Measurements from ENCODE around the gene QPRT. TPM values are rescaled to one million over a fixed set of nuclear protein-coding genes. Genes with fewer than 3 reads are reported as not detected.

QPRT gene
- total RNA-seq, 1 donor from 2014 or later: 34.7 TPM

DNA sequence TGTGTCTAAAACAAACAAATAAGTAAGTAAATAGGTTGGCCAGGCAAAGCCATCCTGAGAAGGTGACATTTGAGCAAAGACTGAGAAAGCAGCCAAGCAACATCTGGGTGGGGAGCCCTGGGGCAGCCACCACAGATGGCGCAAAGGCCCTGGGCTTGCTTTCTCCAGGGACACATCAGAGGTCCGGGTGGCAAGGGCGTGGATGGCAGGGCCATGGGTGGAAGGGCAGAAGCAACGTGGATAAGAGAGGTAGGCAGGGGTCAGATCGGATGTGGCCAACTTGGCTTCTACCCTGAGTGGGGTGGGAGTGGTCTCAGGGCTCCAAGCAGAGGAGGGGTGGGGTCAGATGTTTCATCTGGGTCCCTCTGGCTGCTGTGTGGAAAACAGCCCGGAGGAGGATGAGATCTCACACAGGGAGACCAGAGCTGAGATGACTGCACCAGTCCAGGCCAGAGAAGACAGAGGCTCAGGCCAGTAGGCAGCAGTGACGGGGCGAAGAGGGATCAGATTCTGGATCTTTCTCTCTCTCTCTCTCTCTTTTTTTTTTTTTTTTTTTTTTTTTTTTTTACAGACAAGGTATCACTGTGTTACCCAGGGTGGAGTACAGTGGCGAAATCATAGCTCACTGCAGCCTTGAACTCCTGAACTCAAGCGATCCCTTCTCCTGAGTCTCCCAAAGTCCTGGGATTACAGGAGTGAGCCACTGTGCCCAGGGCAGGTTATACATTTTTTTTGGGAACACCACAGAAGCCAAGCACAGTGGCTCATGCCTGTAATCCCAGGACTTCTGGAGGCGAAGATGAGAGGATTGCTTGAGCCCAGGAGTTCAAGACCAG lies 22.1 kb upstream of the QPRT start:
- Mint-ChIP-seq H3K27ac (ENCODE audit: unreplicated experiment) (no peak overlapping the region), H3K36me3 (ENCODE audit: unreplicated experiment) (no peaks in the 10 kb centered on the region), H3K4me1 (ENCODE audit: low read depth, unreplicated experiment) (peaks cover 2% of the 10 kb centered on the region), H3K4me3 (ENCODE audit: unreplicated experiment) (no peak overlapping the region), H3K9me3 (ENCODE audit: unreplicated experiment) (peaks cover 2% of the 10 kb centered on the region), H3K27me3 (ENCODE audit: unreplicated experiment) (peaks cover 2% of the 10 kb centered on the region)
- TF ChIP-seq, protein P1, sequence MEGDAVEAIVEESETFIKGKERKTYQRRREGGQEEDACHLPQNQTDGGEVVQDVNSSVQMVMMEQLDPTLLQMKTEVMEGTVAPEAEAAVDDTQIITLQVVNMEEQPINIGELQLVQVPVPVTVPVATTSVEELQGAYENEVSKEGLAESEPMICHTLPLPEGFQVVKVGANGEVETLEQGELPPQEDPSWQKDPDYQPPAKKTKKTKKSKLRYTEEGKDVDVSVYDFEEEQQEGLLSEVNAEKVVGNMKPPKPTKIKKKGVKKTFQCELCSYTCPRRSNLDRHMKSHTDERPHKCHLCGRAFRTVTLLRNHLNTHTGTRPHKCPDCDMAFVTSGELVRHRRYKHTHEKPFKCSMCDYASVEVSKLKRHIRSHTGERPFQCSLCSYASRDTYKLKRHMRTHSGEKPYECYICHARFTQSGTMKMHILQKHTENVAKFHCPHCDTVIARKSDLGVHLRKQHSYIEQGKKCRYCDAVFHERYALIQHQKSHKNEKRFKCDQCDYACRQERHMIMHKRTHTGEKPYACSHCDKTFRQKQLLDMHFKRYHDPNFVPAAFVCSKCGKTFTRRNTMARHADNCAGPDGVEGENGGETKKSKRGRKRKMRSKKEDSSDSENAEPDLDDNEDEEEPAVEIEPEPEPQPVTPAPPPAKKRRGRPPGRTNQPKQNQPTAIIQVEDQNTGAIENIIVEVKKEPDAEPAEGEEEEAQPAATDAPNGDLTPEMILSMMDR (IDR thresholded peaks at IDR 0.05; ENCODE audit: partially characterized antibody, unreplicated experiment): no peak
- no peak for DNase-seq

DNA sequence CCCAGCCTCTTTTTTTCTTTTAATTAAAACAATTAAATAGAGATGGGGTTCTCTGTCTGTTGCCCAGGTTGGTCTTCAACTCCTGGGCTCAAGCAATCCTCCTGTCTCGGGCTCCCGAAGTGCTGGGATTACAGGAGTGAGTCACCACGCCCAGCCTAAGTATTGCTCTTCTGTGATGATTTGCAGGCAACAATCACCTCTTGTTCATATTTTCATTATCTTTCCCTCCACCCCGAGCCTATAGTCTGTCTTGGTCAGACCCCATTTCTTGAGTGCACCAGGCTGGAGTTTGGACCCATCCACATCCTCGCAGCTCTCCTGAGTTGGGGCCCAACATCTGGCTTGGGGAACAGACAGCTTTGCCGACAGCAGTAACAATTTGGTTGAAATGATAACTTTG lies 20.3 kb upstream of the QPRT start:
- Mint-ChIP-seq H3K4me3 (ENCODE audit: unreplicated experiment) (no peak overlapping the region), H3K9me3 (ENCODE audit: unreplicated experiment) (peaks cover 2% of the 10 kb centered on the region), H3K27ac (ENCODE audit: unreplicated experiment) (no peak overlapping the region), H3K36me3 (ENCODE audit: unreplicated experiment) (no peaks in the 10 kb centered on the region), H3K4me1 (ENCODE audit: low read depth, unreplicated experiment) (peaks cover 2% of the 10 kb centered on the region), H3K27me3 (ENCODE audit: unreplicated experiment) (peaks cover 5% of the 10 kb centered on the region)
- no peak for DNase-seq
- TF ChIP-seq, protein P1 (IDR thresholded peaks at IDR 0.05; ENCODE audit: partially characterized antibody, unreplicated experiment): no peak

DNA sequence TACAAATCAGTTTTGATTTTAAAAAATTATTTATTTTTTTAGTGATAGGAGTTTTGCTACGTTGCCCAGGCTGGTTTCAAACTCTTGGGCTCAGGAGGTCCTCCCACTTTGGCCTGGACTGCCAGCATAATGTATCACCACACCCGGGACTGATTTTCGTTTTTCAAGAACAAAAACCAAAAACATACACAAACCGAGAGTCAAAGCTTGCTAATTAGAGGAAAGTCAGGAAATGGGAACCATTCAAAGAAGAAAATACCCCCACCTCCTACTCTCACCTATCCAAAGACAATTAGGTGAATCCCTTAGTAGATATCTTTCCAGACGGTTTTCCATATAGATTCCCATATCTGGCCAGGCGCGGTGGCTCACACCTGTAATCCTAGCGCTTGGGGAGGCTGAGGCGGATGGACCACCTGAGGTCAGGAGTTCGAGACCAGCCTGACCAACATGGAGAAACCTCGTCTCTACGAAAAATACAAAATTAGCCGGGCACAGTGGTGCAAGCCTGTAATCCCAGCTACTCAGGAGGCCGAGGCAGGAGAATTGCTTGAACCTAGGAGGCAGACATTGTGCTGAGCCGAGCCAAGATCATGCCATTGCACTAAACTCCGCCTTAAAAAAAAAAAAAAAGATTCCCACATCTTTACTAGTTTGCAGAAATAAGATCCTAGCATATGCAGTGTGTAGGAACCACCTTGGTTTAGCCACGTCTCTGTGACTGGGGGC lies 16.8 kb upstream of the QPRT start:
- Mint-ChIP-seq H3K36me3 (ENCODE audit: unreplicated experiment) (no peaks in the 10 kb centered on the region), H3K9me3 (ENCODE audit: unreplicated experiment) (peaks cover 1% of the 10 kb centered on the region), H3K4me1 (ENCODE audit: low read depth, unreplicated experiment) (peaks cover 18% of the 10 kb centered on the region), H3K27me3 (ENCODE audit: unreplicated experiment) (peaks cover 7% of the 10 kb centered on the region), H3K27ac (ENCODE audit: unreplicated experiment) (no peak overlapping the region), H3K4me3 (ENCODE audit: unreplicated experiment) (no peak overlapping the region)
- no peak for DNase-seq
- TF ChIP-seq, protein P1 (IDR thresholded peaks at IDR 0.05; ENCODE audit: partially characterized antibody, unreplicated experiment): no peak

DNA sequence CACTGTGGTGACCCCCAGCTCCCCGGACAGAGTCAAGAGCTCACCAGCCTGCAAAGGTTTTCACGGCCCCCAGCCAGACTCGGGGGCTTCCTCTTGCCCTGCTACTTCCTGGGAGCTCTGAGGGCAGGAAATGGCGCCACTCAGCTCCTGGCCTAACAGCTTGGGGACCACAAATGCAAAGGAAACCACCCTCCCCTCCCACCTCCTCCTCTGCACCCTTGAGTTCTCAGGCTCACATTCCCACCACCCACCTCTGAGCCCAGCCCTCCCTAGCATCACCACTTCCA lies 16.3 kb upstream of the QPRT start:
- H3K36me3 Mint-ChIP-seq (ENCODE audit: unreplicated experiment): no peaks in the 10 kb centered on the region
- no peak overlapping the region for H3K4me3 Mint-ChIP-seq (ENCODE audit: unreplicated experiment)
- TF ChIP-seq, protein P1 (IDR thresholded peaks at IDR 0.05; ENCODE audit: partially characterized antibody, unreplicated experiment): no peak
- peaks cover 1% of the 10 kb centered on the region for H3K9me3 Mint-ChIP-seq (ENCODE audit: unreplicated experiment)
- DNase-seq: no peak
- peaks cover 19% of the 10 kb centered on the region for H3K4me1 Mint-ChIP-seq (ENCODE audit: low read depth, unreplicated experiment)
- peaks cover 7% of the 10 kb centered on the region for H3K27me3 Mint-ChIP-seq (ENCODE audit: unreplicated experiment)
- H3K27ac Mint-ChIP-seq (ENCODE audit: unreplicated experiment): no peak overlapping the region
